GM19438 (cell line): ENCODE results near the gene PARD3.
"Not testable (repeated sequence)": the region's sequence is repeated elsewhere in the genome, so short reads cannot be mapped to it uniquely, and the experiment has no call there.

Source experiments
- ATAC-seq: cut with Tn5 transposase; IDR thresholded peaks from one replicate; pipeline ENCODE4 v1.9.1; 2021; ENCODE audit warnings: low read depth; ENCODE audit not compliant: unreplicated experiment

The PARD3 gene

DNA sequence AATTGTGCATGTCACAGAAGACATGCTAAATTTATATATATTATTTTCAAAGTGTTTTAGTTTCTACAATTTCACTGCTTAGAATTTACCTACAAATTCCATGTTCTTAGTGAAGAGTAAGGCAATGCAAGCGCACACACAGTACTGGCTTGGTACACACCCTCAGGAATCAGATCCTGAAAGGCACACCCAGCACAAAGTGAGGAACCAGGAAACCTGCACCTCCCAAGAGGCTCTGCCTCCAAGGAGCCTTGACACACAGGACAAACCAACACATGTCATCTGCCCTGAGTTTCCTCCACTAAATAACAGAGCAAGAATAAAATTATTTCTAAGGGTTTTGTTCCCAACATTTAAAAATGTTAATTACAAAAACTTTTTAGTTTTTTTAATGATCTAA, 156.2 kb downstream of the PARD3 start:
- ATAC-seq, result no peak

- no peak for ATAC-seq
Observed at GRCh38 chr10:34656661-34657060, 158.4 kb downstream of the PARD3 start.

DNA sequence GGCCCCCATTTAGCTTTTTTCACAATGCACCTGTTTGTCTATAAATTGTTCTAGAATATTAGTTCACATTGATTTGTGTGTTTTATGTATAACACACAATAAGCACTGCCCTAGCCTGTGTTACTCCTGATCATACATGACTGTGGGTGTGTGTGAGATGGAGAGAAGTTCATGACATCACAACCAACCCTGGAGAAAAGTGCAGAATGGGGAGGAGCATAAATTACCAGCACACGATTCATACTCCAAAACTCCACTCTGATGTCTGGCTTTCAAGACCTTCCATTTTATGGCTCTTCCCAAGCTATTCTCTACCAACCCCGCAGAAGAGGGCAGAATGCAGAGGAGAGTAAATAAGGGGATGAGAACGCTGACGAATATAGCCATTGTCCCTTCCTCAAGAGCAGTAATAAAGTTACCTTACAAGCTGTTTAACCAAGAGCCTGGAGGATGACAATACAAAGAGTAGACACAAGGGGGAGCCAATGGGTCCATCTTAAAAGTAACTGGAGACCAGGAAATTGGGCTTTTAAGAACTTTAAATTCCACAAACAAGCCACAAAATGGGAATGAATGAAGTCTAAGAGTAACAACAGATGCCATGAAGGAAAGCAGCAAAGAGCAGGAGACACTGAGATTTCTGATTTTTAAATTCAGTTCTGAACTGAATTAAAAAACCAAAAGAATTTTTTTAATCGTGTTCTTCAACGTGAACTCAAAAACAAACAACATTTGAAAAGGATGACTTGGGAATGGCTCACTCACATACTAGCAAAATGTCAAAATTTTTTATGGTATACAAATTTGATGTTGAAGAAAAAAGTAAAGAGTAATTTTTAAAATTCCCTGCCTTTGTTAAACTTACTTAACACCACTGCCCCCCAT, 159.6 kb downstream of the PARD3 start:
- no peak for ATAC-seq

DNA sequence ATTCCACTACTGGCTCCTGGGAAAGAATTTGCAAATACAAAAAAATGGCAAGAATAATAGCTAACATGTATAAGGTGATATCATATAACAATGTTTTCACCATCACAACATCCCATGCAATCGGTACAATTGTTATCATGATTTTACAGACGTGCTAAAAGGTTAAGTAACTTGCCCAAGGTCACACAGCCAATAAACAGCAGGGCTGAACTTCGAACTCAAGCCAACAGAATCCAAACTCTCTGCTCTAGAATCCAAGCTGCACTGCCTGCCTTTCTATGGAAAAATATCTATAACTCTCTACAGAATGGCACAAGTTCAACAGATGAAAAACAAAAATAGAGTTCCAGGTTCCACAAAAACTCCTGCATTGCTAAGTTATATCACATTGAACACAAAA, 160.9 kb downstream of the PARD3 start:
- ATAC-seq, result no peak

DNA sequence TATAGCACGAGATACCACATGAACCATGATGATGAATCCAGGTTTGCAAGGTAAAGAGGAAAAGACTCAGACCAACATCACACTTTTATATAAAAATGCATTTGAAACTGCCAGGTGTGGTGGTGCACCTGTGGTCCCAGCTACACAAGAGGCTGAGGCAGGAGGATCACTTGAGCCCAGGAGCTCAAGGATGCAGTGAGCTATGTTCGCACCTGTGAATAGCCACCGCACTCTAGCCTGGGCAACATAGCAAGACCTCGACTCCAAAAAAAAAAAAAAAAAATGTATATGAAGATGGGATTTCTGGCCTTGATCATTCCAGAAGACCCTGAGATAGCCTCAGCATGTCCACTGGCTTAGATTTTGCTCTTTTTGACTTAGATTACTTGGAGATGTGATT, 161.6 kb downstream of the PARD3 start:
- ATAC-seq, result no peak

- ATAC-seq, result no peak
Observed at GRCh38 chr10:34651416-34652195, 163.5 kb downstream of the PARD3 start.

DNA sequence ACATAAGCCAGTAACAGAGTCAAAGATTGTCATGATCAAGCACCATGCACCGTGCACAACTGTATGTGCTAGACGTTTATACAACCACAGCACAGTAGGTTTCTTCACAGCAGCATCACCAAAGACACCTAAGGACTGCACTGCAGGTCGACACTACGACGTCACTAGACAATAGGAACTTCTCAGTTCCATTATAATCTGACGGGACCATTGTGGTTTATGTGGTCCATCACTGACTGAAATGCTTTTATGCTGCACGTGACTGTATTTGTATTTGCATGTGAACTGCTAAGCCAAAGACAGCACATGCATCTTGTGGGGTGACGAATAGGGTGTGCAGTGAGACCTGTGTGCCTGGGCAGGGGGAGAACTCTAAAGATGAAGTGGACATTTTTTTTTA, 164.9 kb downstream of the PARD3 start:
- no peak for ATAC-seq

GRCh38 chr10:34649385-34649784, 165.7 kb downstream of the PARD3 start:
- no peak for ATAC-seq

DNA sequence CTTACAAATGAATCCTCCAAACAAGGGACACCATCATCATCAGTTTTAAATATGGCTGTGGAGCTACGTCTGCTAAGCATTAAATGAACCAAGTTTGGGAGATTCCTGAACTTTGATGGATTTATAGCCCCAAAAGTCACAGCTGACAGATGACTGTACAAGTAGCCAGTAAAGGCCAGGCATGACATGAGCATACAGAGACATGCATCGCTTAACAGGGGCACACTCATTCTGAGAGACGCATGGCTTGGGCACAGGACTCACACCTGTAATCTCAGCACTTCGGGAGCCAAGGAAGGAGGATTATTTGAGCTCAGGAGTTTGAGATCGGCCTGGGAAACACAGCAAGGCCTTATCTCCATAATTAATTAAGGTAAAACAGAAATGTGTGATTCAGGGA, 166.2 kb downstream of the PARD3 start:
- no peak for ATAC-seq

DNA sequence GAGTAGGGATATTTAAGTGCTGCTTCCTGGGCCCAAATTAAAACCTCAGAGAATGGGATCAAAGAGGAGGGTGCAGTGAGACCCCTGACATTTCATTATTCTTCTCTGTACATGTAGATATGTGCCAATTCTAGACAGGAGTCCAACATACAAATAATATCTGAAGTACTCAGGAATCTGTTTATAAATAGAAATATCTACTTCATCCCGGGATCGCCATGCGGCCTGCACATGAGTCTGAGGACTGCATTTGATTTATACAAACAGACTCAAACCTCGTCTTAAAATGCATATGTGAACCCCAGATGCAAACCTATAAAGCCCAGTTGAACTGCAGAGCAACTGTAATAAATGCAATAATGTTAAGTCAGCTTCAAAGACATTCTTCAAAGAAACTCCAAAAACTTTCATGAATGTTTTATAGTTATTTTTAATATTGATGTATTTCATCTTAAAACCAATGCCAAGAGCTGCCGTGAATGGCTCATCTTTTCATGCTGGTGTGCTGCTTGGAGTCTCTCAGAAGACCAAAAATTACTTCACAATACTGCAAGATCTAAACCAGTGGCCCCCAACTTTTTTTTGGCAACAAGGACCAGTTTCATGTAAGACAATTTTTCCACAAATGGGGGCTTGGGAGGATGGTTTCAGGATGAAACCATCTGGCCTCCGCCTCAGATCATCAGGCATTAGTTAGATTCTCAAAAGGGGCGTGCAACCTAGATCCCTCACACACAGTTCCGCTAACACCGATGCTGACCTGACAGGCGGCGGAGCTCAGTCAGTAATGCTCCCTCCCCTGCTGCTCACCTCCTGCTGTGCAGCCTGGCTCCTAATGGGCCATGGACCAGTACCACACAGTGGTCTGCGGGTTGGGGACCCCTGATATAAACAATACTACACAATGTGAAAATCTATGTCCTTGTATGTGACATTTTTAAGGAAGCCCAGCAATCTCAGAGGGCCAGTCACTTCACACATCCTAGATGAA, 166.9 kb downstream of the PARD3 start:
- no peak for ATAC-seq

GRCh38 chr10:34647160-34647559, 167.9 kb downstream of the PARD3 start:
- no peak for ATAC-seq

GRCh38 chr10:34646331-34646730, 168.8 kb downstream of the PARD3 start:
- ATAC-seq, result no peak

DNA sequence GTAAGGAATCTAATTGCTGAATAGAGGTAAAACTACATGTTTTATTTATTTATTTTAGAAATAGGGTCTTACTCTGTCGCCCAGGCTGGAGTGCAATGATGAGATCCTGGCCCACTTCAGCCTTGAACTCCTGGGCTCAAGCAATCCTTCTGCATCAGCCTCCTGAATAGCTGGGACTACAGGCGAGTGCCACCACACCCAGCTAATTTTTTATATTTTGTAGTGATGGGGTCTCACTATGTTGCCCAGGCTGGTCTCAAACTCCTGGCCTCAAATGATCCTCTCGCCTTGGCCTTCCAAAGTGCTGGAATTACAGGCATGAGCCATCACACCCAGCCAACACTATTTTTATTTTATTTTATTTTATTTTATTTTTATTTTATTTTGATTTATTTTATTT, 170.3 kb downstream of the PARD3 start:
- not testable (repeated sequence) for ATAC-seq

GRCh38 chr10:34644224-34644623, 170.9 kb downstream of the PARD3 start:
- ATAC-seq, result no peak

- ATAC-seq, result no peak
Observed at GRCh38 chr10:34643620-34644019, 171.5 kb downstream of the PARD3 start.

DNA sequence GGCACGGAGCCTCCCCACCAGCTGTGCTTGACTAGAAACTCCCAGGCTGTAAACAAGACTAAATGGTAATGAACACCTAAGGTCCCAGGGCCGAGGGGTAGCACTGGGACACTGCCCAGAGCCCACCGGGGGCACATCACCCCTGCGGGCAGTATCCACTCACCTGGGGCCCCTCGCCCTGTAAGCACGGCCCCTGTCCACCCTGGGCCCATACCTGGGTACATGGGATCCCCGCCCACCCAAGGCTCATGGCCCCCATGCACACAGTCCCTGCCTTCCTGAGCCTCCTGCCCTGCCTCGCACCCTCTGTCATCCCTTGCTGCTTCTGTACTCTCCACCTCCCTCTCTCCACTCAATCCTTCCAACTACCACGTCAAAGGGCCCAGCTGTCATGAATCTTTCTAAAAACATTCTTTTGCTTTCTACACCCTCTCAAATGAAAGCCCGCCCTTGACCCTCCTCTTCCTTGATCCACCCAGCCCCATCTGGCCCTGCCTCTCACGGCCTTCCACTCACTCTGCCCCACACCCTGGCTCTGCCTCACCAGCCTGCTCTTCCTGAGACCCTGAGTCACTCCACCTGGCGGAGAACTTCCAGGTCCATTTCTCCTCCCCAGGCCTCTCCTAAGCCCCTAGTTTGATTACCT, 173.1 kb downstream of the PARD3 start:
- ATAC-seq, result no peak

DNA sequence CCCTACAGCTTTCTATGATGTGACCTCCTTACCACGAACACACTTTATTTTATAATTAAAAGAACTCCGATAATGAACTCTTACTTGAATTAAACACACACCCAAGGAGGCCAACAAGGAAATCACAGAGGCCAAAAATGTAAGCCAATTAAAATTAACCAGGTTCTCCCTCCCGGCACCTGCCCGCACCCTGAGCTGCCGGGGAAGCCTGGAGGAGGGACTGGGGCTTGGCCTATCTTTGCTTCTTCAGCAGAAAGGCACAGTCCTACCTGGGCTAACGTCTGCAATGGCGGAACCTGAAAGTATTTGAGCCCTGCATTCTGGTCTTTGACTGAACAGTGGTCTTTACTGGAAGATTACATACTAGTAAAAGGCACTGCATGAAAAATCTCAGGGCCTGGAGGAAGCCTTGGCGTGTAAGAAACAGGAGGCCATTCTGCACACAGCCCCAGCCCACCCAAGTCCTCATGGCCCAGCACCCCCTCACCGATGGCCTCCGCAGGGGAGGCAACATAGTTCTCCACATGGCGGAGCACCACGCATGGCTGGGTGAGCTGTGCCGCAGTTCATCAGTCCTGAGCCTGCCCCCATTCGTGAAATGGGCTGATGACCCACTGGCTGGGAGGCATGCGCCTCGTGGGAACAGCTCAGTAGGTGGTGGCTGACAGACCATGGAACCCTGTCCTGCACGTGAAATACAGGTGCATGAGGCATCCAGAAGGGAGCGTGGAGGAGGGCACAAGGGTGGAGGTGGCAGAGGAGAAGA, 173.8 kb downstream of the PARD3 start:
- ATAC-seq, result no peak

GRCh38 chr10:34638406-34639054, 176.6 kb downstream of the PARD3 start:
- ATAC-seq, result no peak

DNA sequence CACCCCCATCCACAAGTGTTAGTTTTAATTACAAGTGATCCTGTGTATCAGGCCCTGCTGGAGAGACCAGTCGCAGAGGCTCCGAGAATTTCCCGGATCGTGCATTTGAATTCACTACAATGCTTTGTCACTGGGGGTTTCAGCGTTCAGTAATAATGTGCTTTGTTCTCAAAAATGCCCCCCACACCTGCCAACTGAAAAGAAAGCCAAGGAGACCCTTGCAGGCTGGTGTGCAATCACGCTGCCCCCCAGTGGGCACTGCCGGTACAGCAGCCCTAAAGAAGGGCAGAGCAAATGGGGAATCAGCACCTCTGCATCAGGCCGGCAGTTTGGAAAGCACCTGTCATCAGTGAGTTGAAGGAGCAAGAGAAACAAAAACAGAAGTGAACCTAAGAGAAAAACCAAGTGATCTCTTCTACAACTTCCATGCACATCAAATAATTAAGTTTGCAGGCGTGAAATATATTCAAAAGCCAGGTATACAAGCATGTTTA, 177.6 kb downstream of the PARD3 start:
- peak; percentile 79 for ATAC-seq
